ENCODE data around the gene GPR15LG. TPM values are rescaled to one million over a fixed set of nuclear protein-coding genes. Genes with fewer than 3 reads are reported as not detected.
A peak's percentile ranks its signal among the peaks of the same experiment; 100 is the strongest.
"Not testable (repeated sequence)": the region's sequence is repeated elsewhere in the genome, so short reads cannot be mapped to it uniquely, and the experiment has no call there.

GPR15LG gene
- total RNA-seq, 1 experiment from 2014 or later, result not detected

- no peak for DNase-seq (ENCODE audit: low spot score)
Measured at GRCh38 chr10:84166620-84167288, 6.8 kb upstream of the GPR15LG start.

GRCh38 chr10:84167289-84167653 lies 6.3 kb upstream of the GPR15LG start:
- DNase-seq (ENCODE audit: low spot score), result not testable (repeated sequence)

GRCh38 chr10:84168382-84168781 lies 5.2 kb upstream of the GPR15LG start:
- DNase-seq (ENCODE audit: low spot score), result not testable (repeated sequence)

- not testable (repeated sequence) for DNase-seq (ENCODE audit: low spot score)
Measured at GRCh38 chr10:84171237-84171636, 2.4 kb upstream of the GPR15LG start.

DNA sequence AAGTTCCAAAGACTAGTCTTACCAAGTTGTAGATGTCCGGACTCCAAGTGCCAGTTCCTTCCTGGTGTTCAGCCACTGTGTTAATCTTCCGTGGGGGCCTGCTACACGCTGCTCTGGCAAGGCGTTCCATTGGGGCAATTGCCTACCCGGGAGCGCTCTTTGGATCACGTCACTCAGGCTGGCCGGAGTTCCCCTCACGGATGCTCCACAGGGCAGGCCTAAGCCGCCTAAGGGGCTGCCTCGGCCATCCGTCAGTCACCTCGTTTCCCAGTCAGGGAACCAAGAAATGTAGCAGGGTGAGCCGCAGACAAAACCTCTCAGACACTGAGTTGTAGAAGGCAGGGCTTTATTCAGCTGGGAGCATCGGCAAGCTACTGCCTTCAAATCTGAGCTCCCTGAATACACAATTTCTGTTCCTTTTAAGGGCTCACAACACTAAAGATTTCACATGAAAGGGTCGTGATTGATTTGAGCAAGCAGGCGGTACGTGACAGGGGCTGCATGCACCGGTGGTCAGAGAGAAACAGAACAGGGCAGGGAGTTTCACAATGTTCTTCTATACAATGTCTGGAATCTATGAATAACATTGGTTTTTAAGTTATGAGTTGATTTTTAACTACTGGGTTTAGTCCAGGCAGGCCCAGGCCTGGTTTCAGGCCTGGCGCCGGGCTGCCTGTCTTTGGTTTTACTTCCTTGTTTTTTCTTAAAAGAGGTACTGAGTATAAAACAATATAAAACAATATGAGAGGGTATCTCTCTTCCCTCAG lies 1.7 kb upstream of the GPR15LG start:
- DNase-seq (ENCODE audit: low spot score), result not testable (repeated sequence)

GRCh38 chr10:84172467-84173356 lies 889 bp upstream of the GPR15LG start:
- no peak for DNase-seq (ENCODE audit: low spot score)

GRCh38 chr10:84175436-84175835 lies 1.8 kb downstream of the GPR15LG start:
- no peak for DNase-seq (ENCODE audit: low spot score)

DNA sequence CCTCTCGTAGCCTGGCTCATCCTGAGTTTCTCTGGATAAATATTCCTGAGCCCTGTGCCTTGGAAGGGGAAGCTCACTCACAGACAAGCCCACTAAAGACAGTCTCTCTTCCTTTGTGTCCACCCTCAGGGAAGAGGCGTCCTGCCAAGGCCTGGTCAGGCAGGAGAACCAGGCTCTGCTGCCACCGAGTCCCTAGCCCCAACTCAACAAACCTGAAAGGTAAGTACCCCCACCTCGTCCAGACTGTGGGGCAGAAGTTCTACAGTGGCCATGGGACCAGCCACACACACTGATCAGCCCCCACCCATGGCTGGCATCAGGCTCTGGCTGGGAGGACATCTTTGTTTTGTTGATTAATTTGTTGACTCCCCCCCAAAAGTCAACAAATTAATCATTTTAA lies 2.8 kb downstream of the GPR15LG start:
- DNase-seq (ENCODE audit: low spot score), result no peak

GRCh38 chr10:84176836-84177474 lies 3.4 kb downstream of the GPR15LG start:
- no peak for DNase-seq (ENCODE audit: low spot score)

DNA sequence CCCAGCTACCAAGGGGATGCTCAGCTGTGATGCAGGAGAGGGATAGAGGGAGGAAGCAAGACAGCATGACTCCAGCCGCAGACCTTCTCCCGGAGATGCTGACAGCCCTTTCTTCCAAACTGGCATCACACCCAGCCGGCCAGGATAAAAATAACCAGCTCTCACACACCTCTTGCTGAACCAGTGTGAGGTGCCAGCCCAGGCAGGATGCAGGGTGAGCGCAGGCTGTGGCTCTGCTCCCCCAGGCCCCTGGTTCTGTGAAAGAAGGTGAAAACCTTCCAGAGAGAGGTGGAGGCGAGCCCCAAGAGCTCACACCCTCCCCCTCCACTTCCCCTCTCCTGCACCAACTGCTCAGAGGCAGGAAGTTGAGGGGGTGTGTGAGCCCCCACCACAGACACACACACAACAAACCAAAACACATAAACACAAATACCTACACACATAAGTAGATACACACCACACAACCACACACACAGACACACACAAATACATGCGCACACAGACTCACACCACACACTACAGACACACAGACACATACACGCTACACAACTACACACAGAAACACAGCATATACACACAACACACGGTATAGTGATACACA lies 4.0 kb downstream of the GPR15LG start:
- no peak for DNase-seq (ENCODE audit: low spot score)

DNA sequence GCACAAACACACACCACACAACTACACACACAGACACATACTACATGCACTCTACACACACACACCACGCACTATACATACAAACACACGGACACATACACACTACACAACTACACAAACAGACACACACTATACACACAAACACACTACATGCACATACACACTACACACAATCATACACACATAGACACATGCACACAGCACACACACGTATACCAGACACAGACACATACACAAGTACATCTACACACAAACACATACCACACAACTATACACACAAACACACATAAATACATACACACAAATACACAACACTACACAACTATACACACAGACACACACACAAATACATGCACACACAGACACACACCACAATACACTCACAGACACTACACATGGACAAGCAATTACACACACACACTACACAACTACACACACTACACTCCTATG lies 4.6 kb downstream of the GPR15LG start:
- DNase-seq (ENCODE audit: low spot score), result no peak

DNA sequence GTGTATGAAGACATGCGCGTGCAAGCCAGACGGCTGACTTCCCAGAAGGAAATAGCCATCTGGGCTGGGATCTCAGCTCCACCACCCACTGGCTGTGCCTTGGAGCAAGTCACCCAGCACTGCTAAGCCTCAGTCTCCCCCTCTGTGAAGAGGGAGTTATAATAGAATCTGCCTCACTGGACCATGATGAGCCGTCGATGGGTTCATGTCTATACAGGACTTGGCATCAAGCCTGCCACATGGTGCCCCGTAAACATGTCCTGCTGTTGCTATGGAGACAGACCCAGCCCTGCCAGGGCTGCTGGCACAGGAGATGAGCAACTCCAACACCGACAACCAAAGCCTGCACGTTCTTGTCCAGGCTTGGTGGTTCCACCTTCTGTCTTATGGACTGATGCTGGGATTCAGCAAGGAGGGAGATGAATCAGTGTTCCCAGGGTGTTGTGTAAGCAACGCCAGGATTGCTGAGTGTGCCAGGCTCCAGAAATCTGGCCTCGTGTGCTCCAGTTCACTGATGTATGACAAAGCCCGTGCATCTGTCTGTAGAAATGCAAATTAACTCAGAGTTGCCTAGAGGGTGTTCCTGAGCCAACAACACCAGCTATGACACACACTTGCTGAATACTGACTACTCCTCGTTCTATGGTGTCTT lies 5.6 kb downstream of the GPR15LG start:
- peak; percentile 11 for DNase-seq (ENCODE audit: low spot score)

DNA sequence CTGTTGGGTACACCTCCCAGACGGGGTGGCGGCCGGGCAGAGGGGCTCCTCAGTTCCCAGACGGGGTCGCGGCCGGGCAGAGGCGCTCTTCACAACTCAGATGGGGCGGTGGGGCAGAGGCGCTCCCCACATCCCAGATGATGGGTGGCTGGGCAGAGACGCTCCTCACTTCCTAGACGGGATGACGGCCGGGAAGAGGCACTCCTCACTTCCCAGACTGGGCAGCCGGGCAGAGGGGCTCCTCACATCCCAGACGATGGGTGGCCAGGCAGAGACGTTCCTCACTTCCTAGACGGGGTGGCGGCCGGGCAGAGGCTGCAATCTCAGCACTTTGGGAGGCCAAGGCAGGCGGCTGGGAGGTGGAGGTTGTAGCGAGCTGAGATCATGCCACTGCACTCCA lies 6.8 kb downstream of the GPR15LG start:
- not testable (repeated sequence) for DNase-seq (ENCODE audit: low spot score)

DNA sequence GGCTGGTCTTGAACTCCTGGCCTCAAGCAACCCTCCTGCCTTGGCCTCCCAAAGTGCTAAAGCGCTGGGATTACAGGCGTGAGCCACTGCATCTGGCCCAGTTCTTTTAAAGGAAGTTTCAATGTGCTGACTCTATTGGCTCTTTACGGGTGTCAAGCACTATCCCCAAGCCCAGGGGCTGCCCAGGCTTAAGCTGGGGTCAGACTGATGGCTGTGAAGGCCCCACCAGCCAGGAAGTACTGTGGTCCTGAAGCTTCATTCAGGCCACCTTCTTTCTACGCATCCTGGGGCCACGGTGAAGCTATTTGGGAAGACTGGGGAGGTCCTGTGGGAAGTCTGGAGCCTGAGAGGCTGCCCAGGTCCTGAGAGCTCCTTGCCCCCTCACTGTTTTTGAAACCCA lies 8.0 kb downstream of the GPR15LG start:
- DNase-seq (ENCODE audit: low spot score), result no peak

- no peak for DNase-seq (ENCODE audit: low spot score)
Measured at GRCh38 chr10:84184517-84184916, 10.9 kb downstream of the GPR15LG start.

DNA sequence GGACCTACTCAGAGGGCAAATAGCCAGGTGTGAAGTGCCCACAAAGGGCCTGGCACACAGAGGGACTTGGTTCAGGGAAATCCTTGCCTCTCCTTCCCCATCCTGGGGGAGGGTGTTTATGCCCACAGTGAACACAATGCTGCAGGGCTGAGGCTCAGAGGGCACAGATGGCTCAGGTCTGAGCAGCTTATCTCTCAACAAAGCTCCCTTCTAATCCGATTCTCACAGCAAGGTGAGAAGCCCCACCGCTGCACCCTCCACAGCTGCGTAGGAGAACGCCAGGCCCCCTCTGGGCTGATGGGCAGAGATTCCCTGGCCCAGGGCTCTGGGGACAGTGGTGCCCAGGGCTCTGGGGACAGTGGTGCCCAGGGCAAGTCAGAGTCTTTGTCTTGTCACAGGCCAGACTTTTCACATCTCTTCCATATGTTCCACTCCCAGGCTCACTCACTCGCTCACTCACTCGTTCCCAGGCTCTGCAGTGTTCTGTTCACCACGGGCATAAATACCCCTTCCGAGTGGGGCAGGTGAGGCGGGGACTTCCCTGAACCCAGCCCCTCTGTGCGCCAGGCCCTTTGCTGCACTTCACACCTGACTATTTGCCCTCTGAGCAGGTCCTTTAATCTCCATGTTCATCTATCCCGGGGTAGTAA lies 12.1 kb downstream of the GPR15LG start:
- no peak for DNase-seq (ENCODE audit: low spot score)

DNA sequence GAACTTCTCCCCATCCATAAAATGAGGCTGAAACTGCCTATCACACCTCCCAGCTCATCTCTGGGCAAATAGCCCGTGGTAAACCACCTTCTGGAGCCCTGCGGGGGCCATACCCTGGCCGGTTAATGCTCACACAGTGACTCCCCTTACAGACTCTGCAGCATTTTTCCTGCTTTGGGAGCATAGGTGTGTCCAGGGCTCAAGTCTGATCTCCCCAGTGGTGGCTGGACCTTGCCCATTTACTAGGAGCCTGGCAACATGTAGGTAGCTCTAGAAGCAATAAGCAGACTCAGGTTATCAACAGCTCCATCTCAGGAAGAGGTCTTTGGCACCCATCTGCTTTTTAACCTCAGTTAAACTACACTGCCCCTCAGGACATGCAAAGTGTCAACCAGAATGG lies 15.2 kb downstream of the GPR15LG start:
- no peak for DNase-seq (ENCODE audit: low spot score)

DNA sequence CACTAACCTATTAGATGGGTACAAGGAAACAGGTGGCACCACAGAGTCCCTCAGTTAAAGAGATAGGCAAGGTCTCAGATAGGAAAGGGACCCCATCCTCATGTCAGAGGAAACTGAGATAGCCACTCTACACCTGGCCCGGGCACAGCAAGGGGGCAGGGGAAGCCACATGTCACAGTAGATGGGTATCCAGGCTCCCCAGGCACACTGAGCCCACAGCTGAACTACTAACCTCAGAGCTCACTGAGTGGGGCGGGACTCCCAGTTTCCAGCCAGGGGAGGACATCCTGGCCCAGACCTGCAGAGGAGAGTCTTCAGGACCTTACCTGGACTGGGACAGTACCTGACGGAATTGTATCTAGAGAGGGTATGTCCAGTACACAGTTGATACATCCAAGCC lies 17.0 kb downstream of the GPR15LG start:
- no peak for DNase-seq (ENCODE audit: low spot score)

- DNase-seq (ENCODE audit: low spot score), result no peak
Measured at GRCh38 chr10:84191106-84191505, 17.5 kb downstream of the GPR15LG start.

DNA sequence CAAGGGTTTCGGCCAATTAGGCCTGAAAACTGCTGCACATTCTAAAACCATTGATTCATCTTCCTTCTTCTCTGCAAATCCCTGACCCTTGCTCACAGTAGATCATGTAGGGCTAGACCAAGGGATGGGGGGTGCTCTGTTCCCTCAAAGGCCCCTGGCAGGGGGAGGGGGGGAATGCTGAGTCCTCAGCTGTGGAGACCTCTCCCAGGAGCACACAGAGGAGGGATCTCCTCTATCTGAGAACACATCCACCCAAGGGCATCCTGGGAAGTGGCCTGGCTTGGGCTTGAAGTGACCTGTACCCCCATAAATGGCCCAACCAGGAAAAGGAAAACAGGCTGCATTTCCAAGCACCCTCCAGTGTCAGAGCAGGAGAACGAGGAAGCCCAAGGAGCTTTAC lies 19.7 kb downstream of the GPR15LG start:
- no peak for DNase-seq (ENCODE audit: low spot score)
